Measurements from ENCODE around the gene TVP23A.
"Not testable (repeated sequence)": the region's sequence is repeated elsewhere in the genome, so short reads cannot be mapped to it uniquely, and the experiment has no call there.

Gene TVP23A

DNA sequence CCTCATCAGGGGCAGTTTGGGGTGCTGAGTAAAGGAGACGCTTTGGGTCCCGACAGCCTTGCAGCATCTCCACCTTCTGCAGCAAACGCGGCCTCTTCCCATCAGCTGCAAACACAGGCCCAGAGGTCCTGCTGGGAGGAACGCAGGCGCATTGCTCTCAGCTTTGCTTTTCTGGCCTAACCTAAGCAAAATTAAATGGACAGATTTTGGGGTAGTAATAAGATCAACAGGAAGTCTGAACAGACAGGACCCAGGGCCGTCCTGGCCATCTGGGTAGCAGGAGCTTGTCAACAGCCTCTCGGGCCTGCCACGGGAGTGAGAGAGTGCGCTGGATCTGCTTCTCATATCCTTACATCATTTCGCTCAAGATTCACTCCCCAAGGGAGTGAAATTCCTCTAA, 67.8 kb downstream of the TVP23A start:
- DNase-seq (ENCODE audit: low read depth in 2 of 2): no peak

DNA sequence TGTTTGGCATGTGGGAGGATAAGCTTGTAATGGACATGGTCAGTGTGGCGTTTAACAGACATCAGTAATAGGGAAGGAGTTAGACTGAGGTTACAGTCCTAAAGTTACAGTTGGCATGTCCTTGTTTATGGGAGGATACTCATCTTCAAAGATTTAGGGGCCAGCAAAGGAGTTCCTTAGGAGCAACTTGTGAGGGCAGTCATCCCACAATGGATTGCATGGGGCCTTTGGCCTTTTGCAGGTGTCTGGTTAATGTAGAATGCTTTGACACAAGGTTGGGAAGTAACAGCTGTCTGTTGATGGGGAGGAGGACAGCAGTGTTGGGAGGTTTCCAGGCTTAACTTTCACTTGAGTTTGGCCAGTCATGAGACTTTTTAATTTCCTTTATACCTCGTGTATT, 72.8 kb downstream of the TVP23A start:
- no peak for DNase-seq (ENCODE audit: low read depth in 2 of 2)

DNA sequence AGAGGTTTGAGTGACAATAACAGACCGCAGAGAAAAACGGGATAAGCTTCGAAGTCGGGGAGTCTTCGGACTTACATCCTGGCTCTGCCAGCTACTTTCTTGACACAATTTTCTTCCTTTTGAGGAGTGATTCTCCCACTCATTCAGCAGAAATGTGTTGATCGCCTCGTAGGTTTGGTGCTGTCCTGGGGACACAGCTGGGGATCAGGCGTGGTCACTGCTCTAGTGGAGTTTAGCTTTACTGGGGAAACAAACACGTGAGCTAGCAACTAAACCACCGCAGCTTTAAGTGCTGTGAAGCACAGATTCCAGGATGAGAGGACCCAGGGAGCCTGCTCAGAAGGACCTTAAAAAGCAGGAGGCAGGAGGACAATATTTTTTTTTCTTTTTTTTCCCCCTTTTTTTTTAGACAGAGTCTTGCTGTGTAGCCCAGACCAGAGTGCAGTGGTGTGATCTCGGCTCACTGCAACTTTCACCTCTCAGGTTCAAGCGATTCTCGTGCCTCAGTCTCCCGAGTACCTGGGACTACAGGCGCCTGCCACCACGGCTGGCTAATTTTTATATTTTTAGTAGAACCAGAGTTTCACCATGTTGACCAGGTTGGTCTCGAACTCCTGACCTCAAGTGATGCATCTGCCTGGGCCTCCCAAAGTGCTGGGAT, 74.1 kb downstream of the TVP23A start:
- no peak for DNase-seq (ENCODE audit: low read depth in 2 of 2)

DNA sequence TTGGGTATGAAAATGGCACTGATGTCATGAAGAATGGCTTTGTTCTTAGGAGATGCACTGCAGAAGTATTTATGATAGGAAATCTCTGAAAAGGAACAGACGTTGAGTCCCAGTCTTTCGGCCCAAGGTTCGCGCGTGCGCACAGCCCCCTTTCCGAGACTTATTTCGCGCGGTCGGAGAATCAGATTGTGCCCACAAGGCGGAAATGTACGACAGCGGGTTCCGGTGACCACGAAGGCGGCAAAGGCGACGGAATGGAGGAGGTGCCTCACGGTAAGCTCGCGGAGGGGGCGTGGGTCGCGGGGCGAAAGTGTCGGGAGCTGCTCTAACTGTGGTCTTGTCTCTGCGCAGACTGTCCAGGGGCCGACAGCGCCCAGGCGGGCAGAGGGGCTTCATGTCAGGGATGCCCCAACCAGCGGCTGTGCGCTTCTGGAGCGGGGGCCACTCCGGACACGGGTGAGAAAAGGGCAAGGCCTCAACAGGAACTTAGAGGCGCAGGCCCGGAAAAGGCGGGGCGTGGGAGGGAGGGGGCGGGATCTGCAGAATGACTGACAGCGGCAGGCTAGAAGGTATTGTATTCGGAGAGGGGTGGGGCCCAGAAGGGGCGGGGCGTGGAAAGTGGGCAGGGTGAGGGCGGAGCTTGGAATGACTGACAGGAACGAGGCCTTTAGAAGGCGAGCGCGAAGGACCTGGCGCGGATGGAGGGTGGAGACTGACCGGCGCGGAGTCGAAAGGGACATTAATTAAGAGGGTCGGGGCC, 74.8 kb downstream of the TVP23A start, which contains the start of gene NUBP1:
Gene NUBP1, plus strand, starts transcription at position 233 of the 760 bp plus-strand sequence. Its CDS starts 22 bp downstream, at position 255.
- DNase-seq (ENCODE audit: low read depth in 2 of 2): peak; percentile 95

DNA sequence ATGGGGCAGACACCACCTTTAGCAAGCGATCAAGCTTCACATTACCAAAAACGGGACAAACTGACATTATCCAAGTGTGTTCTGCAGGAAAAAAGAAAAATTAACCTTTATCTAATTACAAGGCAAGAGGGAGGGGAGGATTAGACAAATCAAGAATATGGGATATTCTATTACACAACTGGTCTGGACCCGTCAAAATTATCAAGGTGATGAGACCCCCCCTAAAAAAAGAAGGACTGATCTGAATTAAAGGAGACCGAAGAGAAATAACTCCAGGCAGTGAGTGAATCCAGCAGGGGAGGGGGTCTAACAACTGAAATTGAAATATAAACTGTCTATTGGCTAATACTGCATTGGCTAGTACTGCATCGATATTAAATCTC, 75.4 kb downstream of the TVP23A start:
- DNase-seq (ENCODE audit: low read depth in 2 of 2): no peak

- DNase-seq (ENCODE audit: low read depth in 2 of 2): no peak
These were observed 76.8 kb downstream of the TVP23A start for GRCh38 chr16:10741844-10742243.

- not testable (repeated sequence) for DNase-seq (ENCODE audit: low read depth in 2 of 2)
These were observed 77.3 kb downstream of the TVP23A start for GRCh38 chr16:10741249-10741648.

- DNase-seq (ENCODE audit: low read depth in 2 of 2): no peak
These were observed 77.8 kb downstream of the TVP23A start for GRCh38 chr16:10740845-10741208.

DNA sequence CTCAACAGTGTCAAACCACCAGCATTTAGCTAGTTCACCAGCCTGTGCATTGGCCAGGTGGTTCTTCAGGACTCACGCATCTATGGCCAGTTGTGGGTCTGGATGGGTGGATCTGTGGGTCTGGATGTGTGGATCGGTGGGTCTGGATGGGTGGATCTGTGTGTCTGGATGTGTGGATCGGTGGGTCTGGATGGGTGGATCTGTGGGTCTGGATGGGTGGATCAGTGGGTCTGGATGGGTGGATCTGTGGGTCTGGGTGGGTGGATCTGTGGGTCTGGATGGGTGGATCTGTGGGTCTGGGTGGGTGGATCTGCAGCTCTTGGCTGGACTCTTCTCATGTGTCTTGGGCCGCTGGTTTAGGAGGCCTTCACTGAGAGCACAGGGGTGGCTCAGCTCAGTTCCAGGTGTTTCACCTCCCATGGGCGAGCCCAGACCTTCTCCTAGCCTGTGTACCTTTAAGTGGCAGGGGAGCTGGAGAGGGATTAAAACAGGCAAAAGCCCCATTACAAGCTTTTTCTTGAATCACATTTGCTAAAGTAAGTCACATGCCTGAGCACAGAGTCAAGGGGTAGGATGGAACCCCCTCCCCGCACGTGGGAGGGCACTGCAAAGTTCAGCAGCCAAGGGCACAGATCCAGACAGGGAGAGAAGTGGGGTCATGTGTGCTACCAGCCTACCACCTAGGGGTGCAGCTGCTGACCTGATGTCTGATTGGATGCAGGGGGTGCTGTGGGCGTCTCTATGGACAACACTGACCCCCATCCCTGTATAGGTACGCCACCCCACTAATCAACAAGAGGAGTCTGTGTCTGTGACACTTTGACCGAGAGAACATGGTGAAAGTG, 78.4 kb downstream of the TVP23A start:
- no peak for DNase-seq (ENCODE audit: low read depth in 2 of 2)

DNA sequence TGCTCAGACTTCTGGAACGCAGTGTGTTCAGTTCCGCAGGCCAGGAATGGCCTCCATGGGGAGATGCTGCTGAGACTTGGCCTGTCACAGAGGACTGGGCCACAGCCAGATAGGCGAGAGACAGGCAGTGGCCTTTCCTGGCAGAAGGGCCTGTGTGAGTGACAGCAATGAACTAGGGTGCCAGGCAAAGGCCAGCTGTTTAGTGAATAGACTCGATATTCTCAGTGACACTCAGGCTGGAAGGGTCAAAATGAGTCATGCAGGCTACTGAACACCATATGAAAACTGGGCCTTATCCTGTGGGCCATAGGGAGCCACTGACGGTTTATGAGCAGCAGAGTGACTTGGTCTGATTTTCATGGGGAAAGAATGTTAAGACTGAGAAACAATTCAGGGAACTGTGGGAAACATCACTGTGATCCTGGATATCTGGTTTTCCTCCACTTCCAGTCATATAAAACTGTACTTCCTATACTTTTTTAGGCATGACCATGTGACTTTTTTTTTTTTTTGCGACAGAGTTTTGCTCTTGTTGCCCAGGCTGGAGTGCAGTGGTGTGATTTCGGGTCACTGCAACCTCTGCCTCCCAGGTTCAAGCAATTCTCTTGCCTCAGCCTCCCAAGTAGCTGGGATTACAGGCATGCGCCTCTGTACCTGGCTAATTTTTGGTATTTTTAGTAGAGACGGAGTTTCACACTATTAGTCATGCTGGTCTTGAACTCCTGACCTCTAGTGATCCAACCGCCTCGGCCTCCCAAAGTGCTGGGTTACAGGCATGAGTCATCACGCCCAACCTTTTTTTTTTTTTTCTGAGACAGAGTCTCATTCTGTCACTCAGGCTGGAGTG, 80.1 kb downstream of the TVP23A start:
- peak in 1 of 2 experiments; percentile 24 for DNase-seq (ENCODE audit: low read depth in 2 of 2)

DNA sequence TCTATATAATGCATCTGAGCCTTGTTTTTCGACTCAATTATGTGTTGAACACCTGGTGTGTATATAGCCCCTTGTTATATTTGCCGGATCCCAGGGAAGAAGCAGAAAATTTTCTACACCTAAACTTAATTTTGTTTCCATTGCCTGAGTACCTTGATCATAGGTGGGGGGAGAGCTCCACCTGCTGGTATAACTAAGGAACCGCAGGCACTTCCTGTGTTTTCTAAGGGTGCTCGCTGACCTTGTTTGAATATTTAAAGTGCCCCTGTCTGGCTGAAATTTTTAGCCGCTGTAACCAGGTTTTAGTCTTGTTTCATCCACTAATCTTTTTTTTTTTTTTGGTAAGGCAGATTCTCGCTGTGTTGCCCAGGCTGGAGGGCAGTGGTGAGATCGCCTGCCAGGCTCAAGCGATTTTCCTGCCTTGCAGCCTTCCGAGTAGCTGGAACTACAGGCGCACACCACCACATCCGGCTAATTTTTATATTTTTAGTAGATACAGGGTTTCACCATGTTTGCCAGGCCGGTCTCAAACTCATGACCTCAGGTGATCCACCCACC, 81.4 kb downstream of the TVP23A start:
- peak; percentile 33 to 37 for DNase-seq (ENCODE audit: low read depth in 2 of 2)

GRCh38 chr16:10731790-10732189, 86.8 kb downstream of the TVP23A start:
- no peak for DNase-seq (ENCODE audit: low read depth in 2 of 2)

DNA sequence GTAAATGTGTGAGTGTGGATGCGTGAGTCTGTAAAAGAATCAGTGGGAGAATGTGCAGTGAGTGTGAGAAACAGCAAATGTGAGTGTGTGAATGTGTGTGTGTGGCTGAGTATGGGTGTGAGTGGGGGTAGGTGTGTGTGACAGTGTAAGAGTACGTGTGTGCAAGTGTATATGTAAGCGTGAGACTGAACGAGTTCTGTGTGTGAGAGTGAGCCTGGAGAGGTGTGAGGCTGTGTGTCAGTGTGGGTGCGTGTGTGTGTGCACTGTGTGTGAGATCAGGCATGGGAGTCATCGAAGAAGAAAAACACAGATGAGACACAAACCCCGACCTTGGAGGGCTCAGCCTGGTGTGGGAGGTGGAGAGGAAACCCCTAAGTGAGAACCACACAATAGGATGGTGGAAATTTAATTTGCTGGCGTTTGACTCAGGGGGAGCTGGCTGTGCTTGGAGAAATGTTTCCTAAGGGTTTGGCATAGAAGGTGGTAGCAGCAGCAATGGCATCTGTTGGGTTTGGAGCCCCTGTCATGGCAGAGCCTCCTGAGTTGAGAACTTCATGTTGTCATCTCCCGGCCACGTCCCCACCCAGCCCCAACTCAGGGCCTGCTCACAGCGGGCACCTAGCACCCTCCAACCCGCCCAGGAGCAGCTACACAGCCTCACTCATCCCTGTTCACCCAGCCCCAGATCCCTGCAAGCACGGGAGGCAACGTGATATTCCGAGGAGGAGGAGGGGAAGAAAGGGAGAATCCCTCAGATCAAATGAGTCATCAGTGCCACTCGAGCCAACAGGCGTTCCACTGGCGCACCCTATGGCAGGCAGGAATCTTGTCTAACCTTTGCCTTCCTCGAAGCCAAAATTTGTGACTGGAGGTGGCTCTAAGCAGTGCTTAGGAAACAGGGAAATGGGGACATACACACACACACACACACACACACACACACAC, 89.2 kb downstream of the TVP23A start:
- no peak for DNase-seq (ENCODE audit: low read depth in 2 of 2)

- no peak for DNase-seq (ENCODE audit: low read depth in 2 of 2)
These were observed 90.3 kb downstream of the TVP23A start for GRCh38 chr16:10728003-10728887.
